Thyroid gland (tissue), 4 donors: ENCODE results near the gene SNAP47. TPM values are rescaled to one million over a fixed set of nuclear protein-coding genes. Genes with fewer than 3 reads are reported as not detected.

Experiments used
- DNase-seq, 2 donors: peaks; one replicate each; pipeline ENCODE4 v3.0.0-alpha.2; 2019
- H3K27ac ChIP-seq, 3 donors: fragments of 200-600 bp; sonication (generic); 1 replicate in 2 of 3; 2 replicates in 1 of 3; pipeline ENCODE4 v1.5.1; 2016 to 2019; ENCODE audit warnings: mild to moderate bottlenecking in 1 of 3, moderate library complexity in 1 of 3
- H3K27me3 ChIP-seq: fragments of 200-600 bp; sonication (generic); one replicate; pipeline ENCODE4 v1.5.1; 2019
- H3K36me3 ChIP-seq, 2 donors: fragments of 200-600 bp; sonication (generic); one replicate each; pipeline ENCODE4 v1.5.1; 2016 to 2019
- H3K4me1 ChIP-seq, 2 donors: fragments of 200-600 bp; sonication (generic); one replicate each; pipeline ENCODE4 v1.5.1; 2017 to 2019
- H3K4me3 ChIP-seq, 3 donors: fragments of 200-600 bp; sonication (generic); replicated peaks in 1 of 3; 1 replicate in 2 of 3; 2 replicates in 1 of 3; pipeline ENCODE4 v1.5.1; 2016; ENCODE audit warnings: mild to moderate bottlenecking in 1 of 3
- H3K9me3 ChIP-seq: fragments of 200-600 bp; sonication (generic); one replicate; pipeline ENCODE4 v1.5.1; 2017
- POLR2A ChIP-seq, 2 donors: fragments of 450-650 bp; IDR thresholded peaks; one replicate each; pipeline ENCODE4 v1.6.1; 2017; ENCODE audit warnings: antibody characterized with exemption in 2 of 2, mild to moderate bottlenecking in 2 of 2, moderate library complexity in 1 of 2
- WGBS, 2 donors: methylation state at CpG; one replicate each; pipeline ENCODE4 v1.1.5; 2017; 5-methylcytosine and 5-hydroxymethylcytosine counted together
- intact Hi-C: fragments of 100-400 bp; cut with DNase I; formaldehyde crosslinking; loops from one replicate; pipeline ENCODE4 v1.15.1; 2023
- total RNA-seq, 4 donors: library from RNA; depleted of rRNA; stranded (reverse); fragments of >200 nt; gene quantifications; one replicate each; pipeline ENCODE4 v1.2.3, GENCODE V29; 2016
- TF ChIP-seq, protein P1 (sequence below), 6 experiments: fragments of 200-600 bp in 3 of 6; fragments of 450-650 bp in 3 of 6; sonication (generic) in 3 of 6; IDR thresholded peaks; one replicate each; pipeline ENCODE4 v1.5.1; 2016 to 2019; ENCODE audit warnings: antibody characterized with exemption in 6 of 6, mild to moderate bottlenecking in 2 of 6, inconsistent platforms in 1 of 6, moderate library complexity in 1 of 6

The SNAP47 gene
- total RNA-seq, 4 donors from 2014 or later: 50.4 to 72.6 (median 65.0) TPM

DNA sequence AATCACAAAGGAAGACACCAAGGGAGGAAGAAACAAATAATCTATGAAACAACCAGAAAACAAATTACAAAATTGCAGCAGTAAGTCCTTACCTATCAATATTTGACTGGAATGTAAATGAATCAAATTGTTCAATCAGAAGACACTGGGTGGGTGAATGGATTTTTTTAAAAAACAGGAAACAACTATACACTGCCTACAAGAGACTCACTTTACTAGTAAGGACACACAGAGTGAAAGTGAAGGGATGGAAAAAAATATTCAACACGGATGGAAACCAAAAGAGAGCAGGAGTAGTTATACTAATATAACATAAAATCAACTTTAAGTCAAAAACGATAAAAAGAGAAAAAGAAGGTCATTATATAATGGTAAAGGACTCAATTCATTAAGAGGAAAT is 73.8 kb downstream of the SNAP47 start:
- no peak overlapping the region for H3K4me3 ChIP-seq
- H3K27ac ChIP-seq: no peak overlapping the region
- no peak for DNase-seq
- 82 to 86% methylated on average over 2 of the region's 2 CpGs for WGBS, 2 donors
- TF ChIP-seq, protein P1, sequence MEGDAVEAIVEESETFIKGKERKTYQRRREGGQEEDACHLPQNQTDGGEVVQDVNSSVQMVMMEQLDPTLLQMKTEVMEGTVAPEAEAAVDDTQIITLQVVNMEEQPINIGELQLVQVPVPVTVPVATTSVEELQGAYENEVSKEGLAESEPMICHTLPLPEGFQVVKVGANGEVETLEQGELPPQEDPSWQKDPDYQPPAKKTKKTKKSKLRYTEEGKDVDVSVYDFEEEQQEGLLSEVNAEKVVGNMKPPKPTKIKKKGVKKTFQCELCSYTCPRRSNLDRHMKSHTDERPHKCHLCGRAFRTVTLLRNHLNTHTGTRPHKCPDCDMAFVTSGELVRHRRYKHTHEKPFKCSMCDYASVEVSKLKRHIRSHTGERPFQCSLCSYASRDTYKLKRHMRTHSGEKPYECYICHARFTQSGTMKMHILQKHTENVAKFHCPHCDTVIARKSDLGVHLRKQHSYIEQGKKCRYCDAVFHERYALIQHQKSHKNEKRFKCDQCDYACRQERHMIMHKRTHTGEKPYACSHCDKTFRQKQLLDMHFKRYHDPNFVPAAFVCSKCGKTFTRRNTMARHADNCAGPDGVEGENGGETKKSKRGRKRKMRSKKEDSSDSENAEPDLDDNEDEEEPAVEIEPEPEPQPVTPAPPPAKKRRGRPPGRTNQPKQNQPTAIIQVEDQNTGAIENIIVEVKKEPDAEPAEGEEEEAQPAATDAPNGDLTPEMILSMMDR (IDR thresholded peaks at IDR 0.05): no peak
- no peak for TF ChIP-seq POLR2A (IDR thresholded peaks at IDR 0.05)
- intact Hi-C loops: no loop called here
- no peaks in the 10 kb centered on the region for H3K9me3 ChIP-seq
- no peaks in the 10 kb centered on the region for H3K4me1 ChIP-seq
- H3K36me3 ChIP-seq: no peaks in the 10 kb centered on the region
- H3K27me3 ChIP-seq: no peaks in the 10 kb centered on the region

DNA sequence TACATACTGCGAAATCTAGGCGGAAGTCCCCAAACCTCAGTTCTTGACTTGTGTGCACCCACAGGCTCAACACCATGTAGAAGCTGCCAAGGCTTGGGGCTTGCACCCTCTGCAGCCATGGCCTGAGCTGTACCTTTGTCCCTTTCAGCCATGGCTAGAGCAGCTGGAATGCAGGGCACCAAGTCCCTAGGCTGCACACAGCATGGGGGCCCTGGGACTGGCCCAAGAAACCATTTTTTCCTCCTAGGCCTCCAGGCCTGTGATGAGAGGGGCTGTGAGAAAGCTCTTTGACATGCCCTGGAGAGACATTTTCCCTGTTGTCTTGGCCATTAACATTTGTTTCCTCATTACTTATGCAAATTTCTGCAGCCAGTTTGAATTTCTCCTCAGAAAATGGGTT is 78.7 kb downstream of the SNAP47 start:
- no peaks in the 10 kb centered on the region for H3K36me3 ChIP-seq

DNA sequence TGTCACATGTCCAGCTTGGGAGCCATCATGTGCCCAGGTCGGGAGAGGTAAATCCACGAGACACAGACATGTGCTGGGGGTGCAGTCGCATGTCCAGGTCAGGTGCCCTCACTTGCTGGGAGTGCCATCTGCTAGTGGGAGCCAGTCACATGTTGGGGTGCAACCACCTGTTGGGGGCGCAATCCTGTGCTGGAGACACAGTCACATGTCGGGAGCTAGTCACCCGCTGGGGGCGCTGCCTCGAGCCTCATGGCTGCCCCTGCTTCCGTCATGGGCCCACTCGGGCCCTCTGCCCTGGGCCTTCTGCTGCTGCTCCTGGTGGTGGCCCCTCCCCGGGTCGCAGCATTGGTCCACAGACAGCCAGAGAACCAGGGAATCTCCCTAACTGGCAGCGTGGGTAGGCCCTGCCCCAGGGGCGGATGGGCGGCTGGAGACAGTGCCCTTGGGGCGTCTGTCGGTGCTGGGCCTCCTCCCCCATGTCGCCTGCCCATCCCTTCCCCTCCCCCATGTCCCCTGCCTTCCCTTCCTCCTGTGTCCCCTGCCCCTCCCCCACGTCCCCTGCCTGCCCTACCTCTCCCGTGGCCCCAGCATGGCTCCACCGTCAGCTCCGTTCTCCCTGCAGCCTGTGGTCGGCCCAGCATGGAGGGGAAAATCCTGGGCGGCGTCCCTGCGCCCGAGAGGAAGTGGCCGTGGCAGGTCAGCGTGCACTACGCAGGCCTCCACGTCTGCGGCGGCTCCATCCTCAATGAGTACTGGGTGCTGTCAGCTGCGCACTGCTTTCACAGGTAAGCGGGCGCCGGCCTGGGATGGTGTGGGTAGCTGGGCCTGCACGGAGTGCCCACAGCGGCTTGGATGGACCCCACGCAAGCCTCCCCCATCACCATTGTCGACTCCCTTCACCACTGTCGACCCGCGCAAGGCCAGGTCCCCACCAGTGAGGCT is 80.5 kb downstream of the SNAP47 start, which contains the start of gene PRSS38:
TSS of gene PRSS38 (plus strand) at position 208 of the 942 bp plus-strand sequence. CDS start at position 250, 42 bp downstream.
- 94 to 95% methylated on average over 26 to 32 of the region's 44 CpGs for WGBS, 2 donors

More for the DNA sequence above, 78.7 kb downstream of the SNAP47 start:
- intact Hi-C loops: no loop called here
- WGBS, 2 donors: 100% methylated on average over 2 of the region's 2 CpGs; no CpG with 5 or more reads in 1 of the 2 donors
- Histone ChIP-seq H3K4me1 (no peaks in the 10 kb centered on the region), H3K4me3 (no peak overlapping the region), H3K9me3 (no peaks in the 10 kb centered on the region), H3K27ac (no peak overlapping the region), H3K27me3 (no peaks in the 10 kb centered on the region)
- no peak for TF ChIP-seq POLR2A (IDR thresholded peaks at IDR 0.05)
- TF ChIP-seq, protein P1 (IDR thresholded peaks at IDR 0.05): no peak
- no peak for DNase-seq

DNA sequence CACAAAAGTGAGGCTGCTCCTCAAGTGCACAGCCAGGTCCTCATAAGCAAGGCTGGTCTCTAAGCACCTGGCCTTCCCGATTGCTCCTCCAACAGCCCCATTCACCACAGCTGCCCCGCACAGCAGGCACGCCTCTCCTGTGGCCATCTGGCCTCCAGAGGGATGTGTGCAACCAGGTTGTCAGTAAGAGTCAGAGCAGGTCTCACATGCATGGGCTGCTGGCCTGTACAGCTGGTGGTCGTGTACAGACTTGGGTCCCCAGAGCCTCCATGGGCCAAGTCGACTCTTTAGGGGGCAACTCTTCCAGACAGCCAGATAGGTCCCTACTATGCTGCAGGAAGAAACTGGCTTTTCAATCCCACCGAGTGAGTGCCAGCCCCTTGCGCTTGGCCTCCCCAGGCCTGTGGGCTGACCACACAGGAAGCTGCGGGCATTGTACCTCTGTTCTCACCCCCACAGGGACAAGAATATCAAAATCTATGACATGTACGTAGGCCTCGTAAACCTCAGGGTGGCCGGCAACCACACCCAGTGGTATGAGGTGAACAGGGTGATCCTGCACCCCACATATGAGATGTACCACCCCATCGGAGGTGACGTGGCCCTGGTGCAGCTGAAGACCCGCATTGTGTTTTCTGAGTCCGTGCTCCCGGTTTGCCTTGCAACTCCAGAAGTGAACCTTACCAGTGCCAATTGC is 81.7 kb downstream of the SNAP47 start:
- 92 to 95% methylated on average over 15 of the region's 16 CpGs for WGBS, 2 donors
- H3K27me3 ChIP-seq: no peaks in the 10 kb centered on the region
- H3K9me3 ChIP-seq: no peaks in the 10 kb centered on the region
- DNase-seq: no peak
- H3K4me1 ChIP-seq: no peaks in the 10 kb centered on the region
- H3K36me3 ChIP-seq: no peaks in the 10 kb centered on the region
- H3K4me3 ChIP-seq: no peak overlapping the region
- no peak for TF ChIP-seq POLR2A (IDR thresholded peaks at IDR 0.05)
- TF ChIP-seq, protein P1 (IDR thresholded peaks at IDR 0.05): no peak
- intact Hi-C loops: no loop called here
- H3K27ac ChIP-seq: no peak overlapping the region

More for the DNA sequence above, 80.5 kb downstream of the SNAP47 start, which contains the start of gene PRSS38:
- H3K4me1 ChIP-seq: no peaks in the 10 kb centered on the region
- no peak within 1 kb of the TSS for H3K27ac ChIP-seq
- no peaks in the 10 kb centered on the region for H3K36me3 ChIP-seq
- intact Hi-C loops: no loop called here
- H3K4me3 ChIP-seq: no peak within 1 kb of the TSS
- TF ChIP-seq POLR2A (IDR thresholded peaks at IDR 0.05): no peak
- H3K9me3 ChIP-seq: no peaks in the 10 kb centered on the region
- DNase-seq: no peak
- H3K27me3 ChIP-seq: no peaks in the 10 kb centered on the region

DNA sequence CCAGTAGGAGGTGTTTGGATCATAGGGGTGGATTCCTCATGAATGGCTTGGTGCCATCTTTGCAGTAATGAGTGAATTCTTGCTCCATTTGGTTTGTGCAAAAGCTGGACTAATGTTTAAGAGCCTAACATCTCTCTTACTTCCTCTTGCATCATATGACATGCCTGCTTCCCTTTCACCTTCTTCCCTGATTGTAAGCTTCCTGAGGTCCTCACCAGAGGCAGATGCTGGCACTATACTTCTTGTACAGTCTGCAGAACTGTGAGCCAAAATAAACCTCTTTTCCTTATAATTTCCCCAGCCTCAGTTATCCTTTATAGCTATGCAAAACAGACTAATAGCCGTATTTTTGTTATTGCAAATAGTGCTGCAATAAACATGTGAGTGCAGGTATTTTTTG is 88.3 kb downstream of the SNAP47 start:
- TF ChIP-seq, protein P1 (IDR thresholded peaks at IDR 0.05): no peak
- no peak for TF ChIP-seq POLR2A (IDR thresholded peaks at IDR 0.05)
- Histone ChIP-seq H3K4me3 (no peak overlapping the region), H3K27ac (no peak overlapping the region), H3K9me3 (no peaks in the 10 kb centered on the region), H3K36me3 (no peaks in the 10 kb centered on the region), H3K27me3 (no peaks in the 10 kb centered on the region), H3K4me1 (no peaks in the 10 kb centered on the region)
- WGBS, 2 donors: 87 to 94% methylated on average over 1 of the region's 1 CpG
- no peak for DNase-seq
- intact Hi-C loops: no loop called here
